ENCODE measurements around the gene OR2M3.
A peak's percentile ranks its signal among the peaks of the same experiment; 100 is the strongest.
"Not testable (repeated sequence)": the region's sequence is repeated elsewhere in the genome, so short reads cannot be mapped to it uniquely, and the experiment has no call there.

The OR2M3 gene

GRCh38 chr1:248229360-248229908 lies 32.4 kb downstream of the OR2M3 start:
- no peak overlapping the region for H3K4me3 ChIP-seq (ENCODE audit: low read depth, low read length)
- DNase-seq (ENCODE audit: low read depth) = no peak
- no peak for TF ChIP-seq CTCF (IDR thresholded peaks at IDR 0.05; ENCODE audit: low read depth, low read length, missing control alignments)
- in situ Hi-C loops (cut with HindIII; ENCODE audit: low sequenced_read_pairs) = no loop called here

GRCh38 chr1:248231117-248231516 lies 34.1 kb downstream of the OR2M3 start, which contains the start of gene OR2M4:
Gene OR2M4 (plus strand): TSS chr1:248231417. CDS start chr1:248238929, 7,512 bp downstream.
- no peak for DNase-seq (ENCODE audit: low read depth)
- in situ Hi-C loops (cut with HindIII; ENCODE audit: low sequenced_read_pairs) = loop anchor here (5.0 kb wide), 1 partner anchor 56 kb away; no protein-coding TSS in a partner anchor
- TF ChIP-seq CTCF (IDR thresholded peaks at IDR 0.05; ENCODE audit: low read depth, low read length, missing control alignments) = no peak
- no peak within 1 kb of the TSS for H3K4me3 ChIP-seq (ENCODE audit: low read depth, low read length)

GRCh38 chr1:248239478-248239877 lies 42.4 kb downstream of the OR2M3 start:
- no peak for DNase-seq (ENCODE audit: low read depth)
- H3K4me3 ChIP-seq (ENCODE audit: low read depth, low read length) = no peak overlapping the region
- in situ Hi-C loops (cut with HindIII; ENCODE audit: low sequenced_read_pairs) = no loop called here
- no peak for TF ChIP-seq CTCF (IDR thresholded peaks at IDR 0.05; ENCODE audit: low read depth, low read length, missing control alignments)

GRCh38 chr1:248243204-248243603 lies 46.1 kb downstream of the OR2M3 start:
- DNase-seq (ENCODE audit: low read depth) = no peak
- H3K4me3 ChIP-seq (ENCODE audit: low read depth, low read length) = no peak overlapping the region
- peak; percentile 53 for TF ChIP-seq CTCF (IDR thresholded peaks at IDR 0.05; ENCODE audit: low read depth, low read length, missing control alignments)
- in situ Hi-C loops (cut with HindIII; ENCODE audit: low sequenced_read_pairs) = no loop called here

- in situ Hi-C loops (cut with HindIII; ENCODE audit: low sequenced_read_pairs); DNase-seq (ENCODE audit: low read depth); H3K4me3 ChIP-seq (ENCODE audit: low read depth, low read length): not testable (repeated sequence)
Measured at GRCh38 chr1:248259309-248259708, 62.2 kb downstream of the OR2M3 start.
